Activated CD4-positive, alpha-beta T cell treated with anti-CD3 and anti-CD28 coated beads, Interleukin-2, amount 50 U/mL, for 4 hours (primary cell): Measurements from ENCODE around the gene TMEM132E.
"Not testable (repeated sequence)": the region's sequence is repeated elsewhere in the genome, so short reads cannot be mapped to it uniquely, and the experiment has no call there.

Experiments
- DNase-seq, 2 experiments: peaks; one replicate each; pipeline ENCODE4 v3.0.0-alpha.2; 2020

Gene TMEM132E, protein sequence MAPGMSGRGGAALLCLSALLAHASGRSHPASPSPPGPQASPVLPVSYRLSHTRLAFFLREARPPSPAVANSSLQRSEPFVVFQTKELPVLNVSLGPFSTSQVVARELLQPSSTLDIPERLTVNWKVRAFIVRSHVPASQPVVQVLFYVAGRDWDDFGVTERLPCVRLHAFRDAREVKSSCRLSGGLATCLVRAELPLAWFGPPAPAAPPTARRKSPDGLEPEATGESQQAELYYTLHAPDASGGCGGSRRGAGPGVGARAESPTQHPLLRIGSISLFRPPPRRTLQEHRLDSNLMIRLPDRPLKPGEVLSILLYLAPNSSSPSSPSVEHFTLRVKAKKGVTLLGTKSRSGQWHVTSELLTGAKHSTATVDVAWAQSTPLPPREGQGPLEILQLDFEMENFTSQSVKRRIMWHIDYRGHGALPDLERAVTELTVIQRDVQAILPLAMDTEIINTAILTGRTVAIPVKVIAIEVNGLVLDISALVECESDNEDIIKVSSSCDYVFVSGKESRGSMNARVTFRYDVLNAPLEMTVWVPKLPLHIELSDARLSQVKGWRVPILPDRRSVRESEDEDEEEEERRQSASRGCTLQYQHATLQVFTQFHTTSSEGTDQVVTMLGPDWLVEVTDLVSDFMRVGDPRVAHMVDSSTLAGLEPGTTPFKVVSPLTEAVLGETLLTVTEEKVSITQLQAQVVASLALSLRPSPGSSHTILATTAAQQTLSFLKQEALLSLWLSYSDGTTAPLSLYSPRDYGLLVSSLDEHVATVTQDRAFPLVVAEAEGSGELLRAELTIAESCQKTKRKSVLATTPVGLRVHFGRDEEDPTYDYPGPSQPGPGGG (N-terminal part only)

DNA sequence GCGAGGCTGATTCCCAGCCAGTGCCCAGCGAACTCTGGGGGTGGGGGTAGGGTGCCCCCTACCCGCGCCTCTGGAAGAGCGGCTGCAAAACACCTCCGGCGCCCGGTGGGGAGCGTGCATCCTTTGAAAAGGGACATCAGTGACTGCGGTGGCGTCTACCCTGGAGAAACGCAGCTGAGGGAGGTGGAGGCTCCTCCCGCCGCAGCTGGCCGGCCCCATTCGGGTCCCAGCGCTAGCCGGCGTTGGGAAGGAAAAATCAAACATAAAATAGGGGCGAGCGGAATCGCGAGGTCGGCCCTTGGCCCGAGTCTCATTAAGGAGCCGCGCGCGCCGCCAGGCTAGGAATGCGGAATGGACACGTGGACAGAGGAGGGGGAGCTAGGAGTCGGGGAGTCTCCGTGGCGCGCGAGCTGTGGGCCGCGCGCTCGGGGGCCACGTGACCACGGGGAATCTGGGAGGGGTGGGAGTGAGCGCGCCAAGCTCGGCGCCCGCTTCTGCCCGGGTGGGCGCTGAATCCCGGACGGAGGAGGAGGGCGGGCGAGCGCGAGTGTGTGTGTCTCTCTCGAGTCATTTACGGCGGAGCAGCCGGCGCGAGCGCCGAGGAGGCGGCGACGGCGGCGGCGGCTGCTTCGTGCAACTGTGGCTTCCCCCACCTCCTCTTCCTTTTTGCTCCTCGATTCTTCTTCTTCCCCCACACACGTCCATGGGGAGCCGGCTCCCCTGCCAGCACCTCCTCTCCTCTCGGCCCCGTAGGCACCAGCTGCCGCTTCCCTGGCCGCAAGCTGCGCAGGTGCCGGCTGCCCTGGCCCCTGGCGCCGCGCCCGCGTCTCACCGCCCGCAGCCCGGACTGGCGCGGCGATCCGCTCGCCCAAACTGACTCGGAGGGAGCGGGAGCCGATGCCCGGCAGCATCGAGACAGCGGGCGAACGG lies at the start of gene TMEM132E:
Gene TMEM132E (plus strand): TSS at position 566 of the 930 bp plus-strand sequence. CDS start 1,495 bp downstream, outside the sequence.
- DNase-seq: no peak

DNA sequence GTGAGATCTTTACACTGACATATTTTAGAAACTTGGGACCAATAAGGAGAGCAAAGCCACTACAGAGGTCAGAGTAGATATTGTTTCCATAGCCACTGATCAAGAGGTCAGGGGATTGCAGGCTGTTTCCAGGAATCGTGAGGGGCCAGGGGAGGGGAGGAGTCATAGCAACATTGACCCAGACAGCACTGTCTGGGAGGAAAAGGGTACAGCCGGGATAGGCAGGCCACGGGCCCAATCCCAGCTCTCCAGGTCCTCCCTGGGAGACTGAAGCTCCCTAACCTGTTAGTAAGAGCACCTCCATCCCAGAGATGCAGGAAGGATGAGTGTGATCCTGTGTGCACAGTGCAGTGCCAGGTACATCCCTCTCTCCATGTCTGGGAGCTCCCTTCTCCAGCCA lies 48.5 kb upstream of the TMEM132E start:
- no peak for DNase-seq

DNA sequence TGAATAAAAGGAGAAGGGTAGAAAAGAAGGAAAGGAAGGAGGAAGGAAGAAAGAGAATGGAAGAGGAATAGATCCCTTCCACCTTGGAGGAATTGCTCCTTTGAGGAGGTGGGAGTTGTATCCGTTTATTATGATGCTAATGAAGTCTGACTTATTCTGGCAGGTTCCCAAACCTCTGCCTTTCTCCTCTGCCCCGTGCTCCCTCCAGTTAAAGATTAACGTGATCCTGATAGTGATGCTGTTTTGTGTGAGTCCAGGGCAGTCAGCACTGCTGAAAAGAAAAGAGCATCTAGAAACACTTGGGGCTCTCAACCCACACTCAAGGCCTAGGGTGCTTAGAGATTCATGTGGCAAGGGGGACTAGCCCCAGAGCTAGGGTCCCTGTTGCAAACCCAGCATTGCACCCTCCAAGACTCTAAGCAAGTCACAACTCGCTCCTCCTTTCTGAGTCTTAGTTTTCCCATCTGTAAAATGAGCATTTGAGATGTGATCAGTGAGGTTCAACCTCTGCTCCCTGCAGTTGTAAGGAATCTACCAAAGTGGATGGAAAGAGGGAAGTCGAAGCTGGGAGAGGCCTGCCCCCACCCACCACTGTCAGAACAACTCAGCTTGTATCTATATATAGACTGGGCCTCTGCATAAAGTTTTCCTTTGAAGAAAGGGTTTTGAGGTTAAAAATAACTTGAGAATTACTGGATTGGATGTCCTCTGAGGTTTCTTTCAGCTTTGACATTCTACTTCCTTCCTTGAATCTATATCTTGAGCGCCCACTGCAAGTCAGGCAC lies 46.9 kb upstream of the TMEM132E start:
- DNase-seq: no peak

DNA sequence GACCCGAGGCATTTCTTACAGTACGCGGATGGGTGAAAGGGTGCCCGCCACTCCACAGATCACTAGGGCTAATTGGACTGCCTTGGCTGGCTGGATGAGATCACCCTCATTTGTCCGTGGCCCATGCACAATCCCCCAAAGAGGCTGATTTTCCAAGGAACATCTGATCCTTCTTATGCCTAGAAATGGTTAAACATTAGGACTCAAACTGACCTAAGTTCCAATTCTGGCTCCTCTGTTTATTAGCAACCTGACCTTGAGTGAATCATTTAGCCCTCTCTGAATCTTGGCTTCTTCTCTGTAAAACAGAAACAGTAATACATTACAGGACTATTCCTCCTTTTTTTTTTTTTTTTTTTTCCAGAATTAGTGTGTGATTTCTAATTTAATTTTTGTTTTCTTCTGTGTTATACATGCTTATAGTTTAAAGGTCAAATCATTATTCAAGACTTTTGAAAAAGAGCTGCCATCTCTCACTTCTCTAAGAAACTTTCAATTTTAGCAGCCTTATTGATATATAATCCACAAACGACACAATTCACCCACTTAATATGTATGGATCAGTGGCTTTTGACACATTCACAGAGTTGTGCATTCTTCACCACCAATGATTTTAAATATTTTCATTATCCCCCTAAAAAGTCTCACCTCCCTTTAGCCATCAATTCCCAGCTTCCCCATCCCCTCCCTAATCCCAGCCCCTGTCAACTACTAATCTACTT lies 45.4 kb upstream of the TMEM132E start:
- DNase-seq: no peak

DNA sequence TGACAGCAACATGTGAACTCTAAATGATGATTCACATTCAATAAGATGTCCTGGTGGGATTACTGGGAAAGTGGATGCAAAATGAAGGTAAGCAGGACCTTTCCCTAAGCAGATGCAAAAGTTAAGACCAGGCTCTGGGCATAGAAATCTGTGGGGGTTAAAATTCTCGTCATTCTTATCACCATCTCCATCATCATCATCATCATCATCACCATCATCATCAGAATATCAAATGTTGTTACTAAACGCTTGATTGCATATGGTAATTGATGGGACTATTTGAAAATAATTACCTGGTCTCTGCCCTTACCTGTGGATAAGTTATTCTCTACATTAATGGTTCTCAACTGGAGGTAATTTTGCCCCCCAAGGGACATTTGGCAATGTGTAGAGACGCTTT lies 41.9 kb upstream of the TMEM132E start:
- DNase-seq: no peak

DNA sequence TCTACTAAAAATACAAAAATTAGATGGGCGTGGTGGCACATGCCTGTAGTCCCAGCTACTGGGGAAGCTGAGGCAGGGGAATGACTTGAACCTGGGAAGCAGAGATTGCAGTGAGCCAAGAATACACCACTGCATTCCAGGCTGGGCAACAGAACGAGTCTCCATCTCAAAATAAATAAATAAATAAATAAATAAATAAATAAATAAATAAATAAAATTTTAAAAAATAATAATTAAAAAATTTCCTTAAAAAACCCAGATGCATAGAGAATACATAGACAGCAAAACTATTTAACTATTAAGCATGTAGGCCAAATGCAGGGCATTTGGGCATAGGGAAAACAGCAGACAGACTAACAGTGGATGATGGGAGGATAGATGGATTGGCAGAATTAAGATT lies 40.8 kb upstream of the TMEM132E start:
- not testable (repeated sequence) for DNase-seq

DNA sequence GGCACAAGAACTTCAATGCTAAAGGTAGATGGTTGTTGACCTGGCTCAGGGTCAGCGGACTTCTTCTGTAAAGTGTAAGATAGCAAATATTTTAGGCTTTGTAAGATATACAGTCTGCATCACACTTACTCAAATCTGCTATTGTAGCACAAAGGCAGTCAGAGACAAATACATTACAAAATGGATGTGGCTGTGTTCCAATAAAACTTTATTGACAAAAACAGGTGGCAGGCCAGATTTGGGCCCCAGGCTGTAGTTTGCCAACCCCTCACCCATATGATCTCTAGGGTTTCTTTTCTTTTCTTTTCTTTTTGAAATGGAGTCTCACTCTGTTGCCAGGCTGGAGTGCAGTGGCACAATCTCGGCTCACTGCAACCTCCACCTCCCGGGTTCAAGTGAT lies 39.5 kb upstream of the TMEM132E start:
- no peak for DNase-seq

DNA sequence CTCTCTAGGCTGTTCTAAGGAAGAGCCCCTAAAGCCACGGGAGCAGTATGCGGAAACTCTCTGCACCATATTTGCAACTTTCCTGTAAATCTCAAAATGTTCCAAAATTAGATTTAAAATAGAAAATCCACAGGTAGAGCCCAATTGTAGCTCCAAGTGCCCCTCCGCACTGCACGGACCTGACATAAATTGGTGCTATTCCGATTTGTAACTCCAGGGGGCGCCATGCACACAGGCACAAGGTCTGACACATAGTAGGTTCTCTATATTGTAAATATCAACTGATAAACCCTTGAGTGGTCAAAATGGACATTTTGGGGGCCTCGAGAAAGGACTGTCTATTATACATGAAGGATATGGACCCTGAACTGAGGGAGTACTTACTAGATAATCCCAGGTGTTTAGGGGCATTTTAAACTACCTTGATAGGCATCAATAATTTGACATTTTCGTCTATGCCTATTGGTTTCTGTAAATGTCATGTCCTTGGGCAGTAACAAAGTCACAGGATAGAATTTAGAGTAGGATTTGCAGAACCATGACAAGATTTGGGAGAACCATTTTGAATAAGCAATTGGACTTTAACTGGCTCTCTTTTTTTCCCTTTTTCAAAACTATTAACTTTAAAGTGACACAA lies 36.6 kb upstream of the TMEM132E start:
- peak; percentile 31 to 46 for DNase-seq

DNA sequence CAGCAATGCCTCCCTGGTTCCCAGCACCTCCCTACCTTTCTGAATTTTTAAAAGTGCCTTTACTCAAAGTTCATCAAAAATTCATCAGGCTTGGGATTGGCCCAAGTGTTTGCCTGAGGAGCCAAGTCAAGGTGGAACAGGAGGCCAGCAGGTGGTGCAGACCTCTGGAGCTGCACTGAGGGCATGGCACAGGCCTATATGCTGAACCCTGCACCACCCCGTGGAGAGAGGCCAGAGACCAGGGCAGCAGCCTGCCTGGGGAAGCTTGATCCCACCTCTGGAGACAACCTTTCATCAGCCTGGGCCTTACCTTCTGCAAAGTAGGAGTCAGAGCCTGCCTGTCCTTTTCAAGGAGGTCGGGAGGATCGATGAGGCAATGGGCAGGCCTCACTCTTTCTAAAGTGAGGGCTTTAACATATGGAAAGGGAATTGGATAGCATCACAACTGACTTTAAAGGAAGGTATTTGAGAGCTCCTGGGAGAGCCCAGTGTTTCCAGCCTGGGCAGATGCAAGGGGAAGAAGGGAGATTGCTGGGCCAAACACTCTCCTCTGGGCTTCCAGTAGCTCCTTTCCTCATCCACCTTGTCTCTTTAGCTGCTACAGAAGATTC lies 31.8 kb upstream of the TMEM132E start:
- no peak for DNase-seq

DNA sequence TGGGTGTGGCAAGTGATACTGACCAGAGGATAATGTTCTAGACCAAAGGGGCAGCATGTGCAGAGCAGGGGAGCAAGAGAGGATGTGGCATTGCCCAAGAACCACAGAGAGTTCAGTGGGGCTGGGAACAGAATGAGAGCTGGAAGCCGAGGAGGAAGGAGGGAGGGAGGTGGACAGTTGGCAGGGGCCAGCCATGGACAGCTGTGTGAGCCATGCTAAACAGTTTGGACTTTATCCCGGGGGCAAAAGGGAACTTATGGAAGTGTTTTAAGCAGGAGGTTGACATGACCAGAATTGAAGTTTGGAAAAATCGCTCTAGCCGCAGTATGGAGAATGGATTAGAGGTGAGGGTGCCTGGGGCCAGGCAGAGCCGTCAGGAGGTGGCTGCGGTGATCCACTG lies 29.4 kb upstream of the TMEM132E start:
- DNase-seq: no peak

DNA sequence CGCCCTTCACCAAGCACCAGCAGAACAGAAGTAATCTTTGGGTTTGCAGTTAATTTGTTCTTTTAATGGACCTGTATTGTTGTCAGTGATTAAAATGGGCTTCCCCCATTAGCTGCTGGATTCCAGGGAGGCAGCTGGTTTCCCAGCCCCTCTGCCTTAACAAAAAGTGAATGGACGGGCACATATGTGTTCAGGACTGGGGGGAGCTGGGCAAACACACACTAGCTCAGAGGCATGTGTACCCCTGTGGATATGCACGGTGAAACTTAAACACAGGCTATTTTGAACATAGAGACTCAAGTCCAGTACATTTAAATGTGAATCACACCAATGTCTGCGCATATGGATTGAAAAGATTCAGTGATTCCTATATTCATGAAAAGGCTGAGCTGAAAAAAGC lies 25.5 kb upstream of the TMEM132E start:
- DNase-seq: no peak

DNA sequence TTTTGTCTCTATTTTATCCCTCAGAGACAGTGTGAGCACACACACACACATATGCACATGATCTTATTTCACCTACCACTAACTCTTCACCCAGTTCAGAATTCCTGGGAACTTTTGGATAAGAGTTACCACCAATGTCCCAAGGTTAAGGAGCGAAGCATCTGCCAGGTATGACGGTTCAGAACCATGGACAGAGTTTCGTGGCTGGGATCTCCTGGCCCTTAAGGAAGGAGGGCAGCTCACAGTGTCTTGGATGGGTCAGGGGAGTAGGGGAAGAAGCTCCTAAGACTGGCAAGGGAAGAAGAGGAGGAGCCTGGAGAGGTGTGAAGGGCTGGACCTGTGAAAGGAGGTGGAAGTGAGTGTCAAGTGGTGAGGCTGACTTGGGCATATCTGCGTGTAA lies 23.0 kb upstream of the TMEM132E start:
- DNase-seq: no peak

DNA sequence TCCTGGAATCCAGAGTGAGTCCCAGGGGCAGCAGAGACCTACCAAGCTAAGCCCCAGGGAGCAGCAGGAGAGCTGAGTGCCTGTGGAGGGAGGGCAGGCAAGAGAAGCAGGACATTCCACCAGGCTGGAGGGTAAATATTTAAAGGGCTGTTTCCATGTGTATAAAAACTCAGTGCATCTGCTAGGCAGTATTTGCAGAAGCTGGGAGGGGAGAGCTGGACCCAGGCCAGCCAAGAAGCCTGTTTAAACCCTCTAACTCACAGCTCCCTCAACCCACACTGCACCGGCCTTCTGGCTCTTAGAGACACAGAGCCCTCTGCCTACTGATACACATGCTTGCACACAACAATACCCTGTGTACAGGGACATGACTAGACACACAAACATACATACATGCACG lies 22.5 kb upstream of the TMEM132E start:
- no peak for DNase-seq

DNA sequence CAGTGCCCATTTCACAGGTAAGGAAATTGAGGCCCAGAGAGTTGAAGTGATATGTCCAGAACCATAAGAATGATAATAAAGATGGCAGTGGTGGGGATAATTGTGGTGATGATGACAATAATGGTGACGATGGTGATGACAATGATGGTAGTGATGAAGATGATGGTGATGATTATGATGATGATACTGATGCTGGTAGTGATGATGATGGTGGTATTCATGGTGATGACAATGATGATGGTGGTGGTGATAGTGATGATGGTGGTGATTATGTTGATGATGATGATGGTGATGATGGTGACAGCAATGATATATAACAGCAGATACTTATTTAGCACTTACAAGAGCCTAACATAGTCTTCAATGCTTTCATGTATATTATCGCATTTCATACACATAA lies 18.1 kb upstream of the TMEM132E start:
- no peak for DNase-seq

DNA sequence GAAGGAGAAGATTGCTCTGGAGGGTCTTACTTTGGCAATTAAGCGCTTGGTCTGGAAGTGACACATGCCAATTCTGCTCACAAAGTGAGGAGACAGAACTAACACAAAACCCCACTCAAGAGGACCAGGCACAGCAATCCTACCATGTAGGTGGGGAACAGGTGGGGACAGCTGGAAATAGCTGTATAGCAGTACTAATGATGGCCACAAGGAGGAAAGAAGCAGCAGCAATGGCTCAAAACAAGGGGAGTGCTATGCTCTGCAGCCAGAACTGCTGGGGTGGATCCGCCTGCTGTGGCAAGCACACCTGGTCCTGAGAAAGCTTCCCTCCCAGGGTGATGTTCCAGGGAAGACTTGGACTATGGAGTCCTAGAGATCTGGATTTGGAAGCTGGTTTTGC lies 17.0 kb upstream of the TMEM132E start:
- DNase-seq: no peak

DNA sequence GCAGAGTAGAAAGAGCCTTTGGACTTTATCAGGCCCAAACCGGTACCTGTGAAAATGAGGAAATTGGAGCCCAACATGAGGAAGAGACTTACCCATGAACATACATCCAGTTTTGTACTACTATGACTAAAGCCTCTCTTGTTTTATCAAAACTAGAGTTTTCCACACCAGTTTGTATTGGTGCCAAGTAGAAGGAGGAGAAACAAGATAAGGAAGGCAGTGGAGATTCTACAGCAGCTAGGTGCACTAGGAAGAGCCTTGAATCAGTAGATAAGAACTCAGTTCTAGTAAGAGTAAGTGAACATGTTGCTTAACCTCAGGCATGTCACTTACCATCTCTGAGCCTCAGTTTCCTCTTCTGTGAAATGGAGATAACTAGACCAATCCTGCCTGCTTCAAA lies 13.7 kb upstream of the TMEM132E start:
- no peak for DNase-seq

DNA sequence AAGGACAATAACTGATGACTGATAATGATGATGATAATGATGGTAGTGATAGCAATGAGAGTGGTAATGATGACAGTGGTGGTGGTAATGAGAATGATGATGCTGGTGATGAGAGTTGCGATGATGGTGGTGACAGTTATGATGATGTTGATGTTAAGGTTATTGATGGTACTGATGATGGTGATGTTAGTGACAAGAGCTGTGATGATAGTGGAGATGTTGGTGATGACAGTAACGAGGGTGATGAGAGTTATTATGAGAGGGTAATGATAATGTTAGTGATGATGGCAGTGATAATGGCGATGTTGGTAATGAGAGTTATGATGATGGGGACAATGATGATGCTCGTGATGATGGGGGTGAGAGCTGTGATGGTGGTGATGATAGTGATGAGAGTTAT lies 13.2 kb upstream of the TMEM132E start:
- DNase-seq: no peak

DNA sequence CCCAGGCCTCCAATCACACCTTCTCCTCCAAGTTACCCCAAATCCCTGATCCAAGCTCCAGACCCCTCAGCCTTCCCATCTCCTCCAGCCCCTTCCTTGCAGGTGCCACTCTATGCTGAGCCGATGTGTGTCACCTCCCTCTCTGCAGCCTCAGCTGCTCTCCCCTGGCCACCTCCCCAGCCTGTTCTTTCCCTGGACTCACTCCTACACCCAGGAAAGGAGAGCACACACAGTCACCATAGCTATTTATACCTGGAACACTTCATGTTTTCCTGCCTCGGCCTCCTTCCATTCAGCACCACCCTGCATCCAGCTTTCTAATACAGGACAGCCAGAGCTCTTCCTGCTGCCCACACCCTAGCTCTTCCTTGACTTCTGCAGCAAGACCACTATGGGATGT lies 12.5 kb upstream of the TMEM132E start:
- DNase-seq: no peak

DNA sequence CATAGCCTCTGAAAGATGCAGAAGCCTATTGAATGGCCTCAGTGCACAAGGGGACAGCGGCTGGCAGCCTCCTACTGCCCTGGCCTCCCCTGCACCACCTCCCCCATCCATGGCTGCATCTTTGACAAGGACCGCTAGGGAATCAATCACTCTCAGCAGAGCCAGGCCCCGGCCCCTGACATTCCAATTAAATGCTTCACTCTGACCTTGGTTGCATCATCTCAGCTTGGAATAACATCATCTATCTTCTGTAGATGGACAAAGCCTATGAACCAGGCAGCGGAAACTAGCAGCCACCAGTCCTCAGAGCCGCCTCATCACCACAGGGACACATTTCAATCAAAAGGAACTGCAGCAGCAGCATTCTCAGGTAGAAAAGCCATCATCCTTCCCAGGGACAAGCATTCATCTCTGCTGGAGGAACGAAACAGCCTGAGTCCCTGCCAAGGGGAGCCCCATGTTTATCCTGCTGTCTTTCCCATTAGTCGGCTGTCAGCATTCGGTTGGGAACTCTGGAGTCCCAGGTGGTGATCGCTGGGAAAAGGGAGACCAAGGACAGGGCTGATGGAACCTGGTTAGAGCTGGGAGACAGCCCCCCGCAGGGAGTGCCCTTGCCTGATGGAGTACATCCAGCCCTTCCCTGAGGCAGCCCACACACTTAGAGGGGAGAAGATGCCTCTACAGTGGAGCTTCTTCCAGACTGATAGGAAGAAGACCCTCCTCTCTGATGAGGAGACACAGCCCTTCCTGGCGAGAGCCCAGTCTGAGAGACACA lies 11.5 kb upstream of the TMEM132E start:
- no peak for DNase-seq

DNA sequence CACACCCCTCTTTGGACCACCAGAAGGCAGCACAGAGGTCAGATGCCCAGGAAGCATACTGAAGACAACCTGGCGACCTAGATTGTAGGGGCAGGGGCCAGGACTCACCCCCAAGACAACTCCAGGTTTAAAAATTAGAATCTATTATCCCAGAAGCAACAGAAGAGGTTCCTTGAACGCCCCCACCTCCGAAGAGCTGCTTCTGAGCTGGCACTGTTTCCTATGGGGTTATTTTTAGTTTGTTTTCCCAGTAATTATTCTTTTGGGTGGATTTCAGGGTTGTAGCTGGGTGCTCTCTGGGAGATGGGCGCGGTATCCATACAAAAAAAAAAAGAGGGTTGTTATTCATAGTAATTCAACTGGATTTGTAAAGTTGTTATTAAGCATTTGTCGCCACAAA lies 10.4 kb upstream of the TMEM132E start:
- no peak for DNase-seq
